ENCODE data around the gene GRAMD2A.

The GRAMD2A gene

GRCh38 chr15:72166716-72167417 is 30.7 kb downstream of the GRAMD2A start:
- no peak for DNase-seq

- no peak for DNase-seq
Observed at GRCh38 chr15:72163719-72164118, 33.9 kb downstream of the GRAMD2A start.

GRCh38 chr15:72162569-72162968 is 35.0 kb downstream of the GRAMD2A start:
- DNase-seq, result no peak

DNA sequence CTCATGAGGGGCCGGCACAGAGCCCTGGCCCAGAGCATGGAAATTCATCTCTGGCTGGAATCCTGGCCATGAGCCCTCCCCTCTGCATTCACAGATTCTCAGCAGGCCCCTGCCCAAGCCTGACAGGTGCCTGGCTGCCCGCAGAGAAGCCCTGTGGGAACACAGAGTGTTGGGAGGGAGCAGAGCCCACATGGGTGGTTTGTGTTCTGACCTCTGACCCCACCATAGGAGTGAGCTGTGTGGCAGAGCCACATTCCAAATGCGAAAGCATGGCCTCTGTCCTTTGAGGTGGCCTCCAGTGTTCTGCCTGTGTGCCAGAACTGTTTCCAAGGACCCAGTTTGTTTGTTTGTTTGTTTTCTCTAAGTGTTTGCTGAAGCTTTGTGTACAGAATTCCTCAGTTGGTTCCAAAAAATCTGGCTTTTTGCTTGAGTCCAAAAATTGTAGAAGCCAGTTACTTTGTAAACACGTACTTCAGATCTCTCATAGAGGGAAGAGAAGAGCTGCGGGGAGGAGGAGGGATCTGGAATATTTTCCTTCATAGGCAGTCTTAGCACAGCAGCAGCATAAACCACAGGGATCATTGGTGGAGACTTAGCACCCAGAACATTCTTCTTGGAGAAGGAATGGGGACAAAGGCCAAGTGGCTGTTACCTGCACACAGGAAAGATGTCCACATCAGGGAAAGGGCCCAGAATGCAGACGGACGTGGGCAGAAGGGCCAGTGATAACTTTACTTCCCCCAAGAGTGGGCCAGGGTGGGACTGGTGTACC is 36.0 kb downstream of the GRAMD2A start:
- no peak for DNase-seq

DNA sequence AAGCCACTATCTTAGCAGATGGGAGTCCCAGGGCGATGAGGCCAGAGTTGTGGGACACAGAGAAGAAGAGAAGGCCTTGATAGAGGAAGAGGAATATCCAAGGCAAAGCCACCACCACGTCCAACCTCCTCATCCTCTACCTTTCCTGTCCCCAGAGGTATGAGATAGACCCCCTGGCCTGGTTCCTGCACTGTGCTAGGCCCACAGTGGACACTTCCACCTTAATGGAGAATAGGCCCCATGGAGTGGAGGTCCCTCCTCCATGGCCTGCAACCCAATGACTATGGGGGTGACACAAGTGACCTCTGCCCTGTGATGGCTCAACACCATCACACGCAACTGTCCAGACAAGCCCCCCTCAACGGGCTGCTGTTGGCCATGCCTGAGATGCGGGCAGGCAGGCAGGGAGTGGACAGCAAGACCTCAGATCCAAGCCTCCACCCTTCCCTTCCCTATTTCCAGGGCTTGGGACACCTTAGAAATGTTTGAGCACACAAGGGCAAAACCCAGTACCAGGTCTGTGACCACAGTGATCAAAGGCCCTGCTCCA is 36.8 kb downstream of the GRAMD2A start:
- DNase-seq, result no peak

GRCh38 chr15:72156928-72157327 is 40.7 kb downstream of the GRAMD2A start:
- DNase-seq, result no peak

DNA sequence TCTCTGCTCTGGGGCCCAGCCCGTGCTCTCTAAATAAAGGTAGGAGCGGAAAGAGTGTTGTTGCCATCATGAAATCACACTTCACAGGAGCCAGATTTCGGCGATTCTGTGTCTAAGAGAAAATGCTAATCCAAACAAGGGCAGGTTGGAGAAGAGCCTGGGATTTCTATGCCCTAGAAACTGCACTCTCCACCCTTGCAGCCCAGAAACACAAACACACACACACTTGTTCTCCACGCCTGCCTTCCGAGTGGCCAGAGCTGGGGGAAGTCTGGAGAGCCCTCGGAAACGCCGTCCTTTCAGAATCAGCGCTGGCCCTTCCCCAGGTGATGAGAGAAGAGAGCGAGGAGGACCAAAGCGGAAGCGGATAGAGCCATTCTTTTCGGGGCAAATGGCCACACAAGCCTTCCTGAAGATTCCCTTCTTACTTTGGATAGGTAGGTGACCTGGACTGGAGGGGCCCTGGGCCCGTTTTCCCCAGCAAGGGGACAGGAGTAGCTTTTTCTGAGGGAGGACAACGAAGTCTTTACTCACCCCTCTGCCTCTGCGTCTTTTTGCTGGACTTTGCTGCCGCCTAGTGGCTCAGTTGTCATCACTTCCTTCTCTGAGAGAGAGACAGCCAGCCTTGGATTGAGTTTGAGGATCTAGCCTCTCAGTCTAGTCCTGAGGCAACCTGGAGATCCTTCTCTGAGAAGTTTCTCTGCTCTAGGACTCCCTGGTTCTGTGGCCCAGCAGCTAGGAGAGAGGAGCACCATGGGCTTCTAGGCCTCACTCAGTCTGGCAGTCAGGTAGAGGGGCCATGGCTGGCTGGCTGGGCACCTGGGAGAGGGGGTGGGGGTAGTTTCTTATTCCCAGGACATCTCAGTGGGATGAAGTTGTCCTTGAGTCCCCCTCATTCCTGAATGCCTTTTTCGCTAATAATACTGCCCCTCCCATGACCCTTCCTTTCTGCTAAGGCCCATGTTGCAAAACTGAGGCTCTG is 41.7 kb downstream of the GRAMD2A start:
- peak; percentile 87 for DNase-seq

DNA sequence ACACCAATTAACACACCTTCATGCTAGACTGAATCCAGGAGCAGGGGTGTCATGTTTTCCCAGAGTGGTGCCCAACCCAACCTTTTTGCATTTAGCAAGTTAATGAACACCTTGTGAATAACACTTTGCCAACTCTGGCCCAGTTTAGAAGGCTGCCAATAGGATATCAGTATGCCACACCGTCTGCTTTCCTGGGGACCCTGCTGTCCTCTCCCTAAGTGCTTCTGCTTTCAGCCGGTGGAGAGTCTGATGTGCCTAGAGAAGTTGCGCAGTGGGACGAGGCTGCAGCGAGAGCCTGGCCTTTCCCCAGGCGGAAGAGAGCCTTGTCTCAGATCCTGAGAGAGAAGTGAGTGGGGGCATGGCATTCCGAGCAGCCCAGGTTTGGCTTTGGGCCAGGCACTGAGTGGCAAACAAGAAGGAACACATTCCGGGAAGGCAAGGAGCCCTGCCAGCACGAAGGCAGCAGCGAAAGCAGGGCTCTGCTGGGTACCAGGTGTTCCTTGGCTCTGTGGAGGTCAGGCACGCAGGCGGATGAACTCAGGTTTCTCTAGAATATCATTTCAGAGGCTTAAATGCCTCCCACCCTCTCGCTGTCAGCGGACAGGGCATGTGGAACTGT is 42.5 kb downstream of the GRAMD2A start:
- DNase-seq, result peak; percentile 70

DNA sequence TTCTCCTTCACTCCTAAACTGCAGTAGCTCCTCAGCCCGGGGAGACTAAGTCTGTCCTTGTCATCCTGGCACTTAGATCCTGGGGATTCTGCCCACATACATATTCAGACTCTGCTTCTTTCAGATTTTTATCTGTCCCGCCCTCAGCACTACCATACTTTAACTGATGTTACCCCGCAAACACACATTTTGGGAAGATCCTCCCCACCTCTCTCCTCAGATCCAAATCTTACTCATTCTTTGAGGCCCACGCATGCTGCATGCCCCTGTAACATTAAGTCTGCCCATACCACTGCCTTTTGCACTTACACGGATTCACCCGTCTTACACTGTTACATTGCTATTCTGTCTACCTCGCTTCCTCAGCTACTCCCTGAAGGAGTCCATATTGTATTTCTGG is 43.3 kb downstream of the GRAMD2A start:
- no peak for DNase-seq

DNA sequence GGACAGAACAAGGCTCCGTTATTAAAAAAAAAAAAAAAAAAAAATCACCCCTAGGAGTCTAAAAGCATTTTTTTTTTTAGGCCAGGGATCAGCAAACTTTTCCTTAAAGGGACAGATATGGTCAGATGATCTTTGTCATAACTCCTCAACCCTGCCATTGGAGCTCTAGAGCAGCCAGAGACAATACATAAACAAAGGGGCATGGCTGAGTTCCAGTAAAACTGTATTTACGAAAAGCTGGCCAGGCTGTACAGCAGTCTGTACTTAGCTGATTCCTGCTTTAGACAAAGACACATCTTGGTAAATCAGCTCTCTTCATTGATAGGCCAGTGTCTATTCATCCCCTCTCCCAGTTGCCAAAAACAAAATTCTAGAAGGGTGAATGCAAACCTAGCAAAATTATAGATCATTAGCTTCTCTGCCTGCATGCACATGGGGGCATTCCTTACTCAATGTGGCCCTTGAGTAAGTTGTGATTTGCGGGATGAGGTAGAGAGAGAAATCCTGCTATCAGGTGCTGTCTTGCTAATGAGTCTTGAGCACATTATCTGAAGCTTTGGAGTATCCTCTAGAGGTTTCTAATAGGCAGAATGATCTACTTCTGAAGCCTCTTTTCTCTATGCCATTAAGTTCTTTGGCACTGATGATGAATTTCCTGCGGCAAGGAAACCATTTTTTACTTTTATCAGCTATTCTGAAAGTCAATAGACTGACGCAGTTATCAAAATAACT is 44.2 kb downstream of the GRAMD2A start:
- DNase-seq, result no peak

DNA sequence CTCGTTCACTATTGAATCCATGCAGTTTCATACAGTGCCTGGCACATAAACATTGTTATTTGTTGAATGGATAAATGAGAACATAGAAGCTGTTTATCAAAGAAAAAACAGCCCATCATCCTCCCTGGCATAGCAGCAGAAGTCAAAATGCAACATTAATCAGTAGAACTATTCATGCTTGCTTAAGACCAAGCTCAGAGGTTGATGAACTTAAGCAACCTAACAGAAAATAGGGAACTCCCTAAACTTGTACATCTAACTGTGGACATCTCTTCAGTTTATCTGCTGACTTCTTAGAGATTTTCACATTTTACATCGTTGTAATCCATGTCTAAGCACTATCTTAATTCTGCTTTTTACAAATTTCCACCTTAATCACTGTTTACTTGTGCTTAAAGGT is 50.2 kb downstream of the GRAMD2A start:
- DNase-seq, result no peak

- no peak for DNase-seq
Observed at GRCh38 chr15:72146934-72147333, 50.7 kb downstream of the GRAMD2A start.

- no peak for DNase-seq
Observed at GRCh38 chr15:72146221-72146620, 51.4 kb downstream of the GRAMD2A start.

DNA sequence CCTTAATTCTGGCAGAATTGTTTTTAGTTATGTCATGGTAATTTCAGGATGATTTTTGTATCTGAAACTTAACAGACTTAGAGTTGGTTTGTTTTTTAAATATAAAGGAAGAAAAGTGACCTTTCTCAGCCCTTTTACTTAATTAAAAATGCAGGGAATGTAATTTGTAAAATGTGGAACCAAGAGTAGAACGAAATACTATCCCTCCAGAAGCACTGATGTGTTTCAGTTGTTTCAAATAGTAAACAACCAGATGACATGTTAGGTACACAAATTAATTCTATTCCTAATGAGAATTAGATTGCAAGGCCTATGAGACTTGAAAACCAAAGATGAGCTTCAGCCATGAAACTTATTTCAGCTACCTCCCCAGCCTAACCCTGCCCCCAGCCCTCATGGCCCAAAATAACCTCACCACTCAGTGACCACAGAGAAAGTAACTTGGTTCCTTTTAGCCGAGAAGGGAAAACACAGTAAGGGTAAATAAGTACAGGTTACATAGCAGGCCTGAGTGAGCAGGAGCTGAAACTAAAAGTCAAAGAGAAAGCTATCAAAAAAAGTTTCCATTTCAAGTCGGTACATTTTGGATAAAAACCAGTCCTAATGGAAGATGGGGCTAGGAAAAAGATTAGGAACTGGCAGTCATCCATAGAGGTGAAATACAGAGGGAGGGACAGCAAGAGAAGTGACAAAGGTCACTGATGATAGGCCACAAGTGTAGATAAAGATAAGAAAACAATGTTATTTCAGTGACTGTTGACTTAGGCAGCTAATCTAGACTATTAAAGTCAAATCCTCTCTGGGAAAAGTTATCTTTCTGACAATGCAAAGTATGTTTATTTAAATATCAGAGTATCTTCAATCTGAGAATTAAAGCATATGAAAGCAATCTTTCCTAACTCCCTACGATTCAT is 56.2 kb downstream of the GRAMD2A start:
- no peak for DNase-seq

GRCh38 chr15:72140088-72140487 is 57.5 kb downstream of the GRAMD2A start:
- DNase-seq, result no peak

GRCh38 chr15:72139667-72140066 is 57.9 kb downstream of the GRAMD2A start:
- no peak for DNase-seq

DNA sequence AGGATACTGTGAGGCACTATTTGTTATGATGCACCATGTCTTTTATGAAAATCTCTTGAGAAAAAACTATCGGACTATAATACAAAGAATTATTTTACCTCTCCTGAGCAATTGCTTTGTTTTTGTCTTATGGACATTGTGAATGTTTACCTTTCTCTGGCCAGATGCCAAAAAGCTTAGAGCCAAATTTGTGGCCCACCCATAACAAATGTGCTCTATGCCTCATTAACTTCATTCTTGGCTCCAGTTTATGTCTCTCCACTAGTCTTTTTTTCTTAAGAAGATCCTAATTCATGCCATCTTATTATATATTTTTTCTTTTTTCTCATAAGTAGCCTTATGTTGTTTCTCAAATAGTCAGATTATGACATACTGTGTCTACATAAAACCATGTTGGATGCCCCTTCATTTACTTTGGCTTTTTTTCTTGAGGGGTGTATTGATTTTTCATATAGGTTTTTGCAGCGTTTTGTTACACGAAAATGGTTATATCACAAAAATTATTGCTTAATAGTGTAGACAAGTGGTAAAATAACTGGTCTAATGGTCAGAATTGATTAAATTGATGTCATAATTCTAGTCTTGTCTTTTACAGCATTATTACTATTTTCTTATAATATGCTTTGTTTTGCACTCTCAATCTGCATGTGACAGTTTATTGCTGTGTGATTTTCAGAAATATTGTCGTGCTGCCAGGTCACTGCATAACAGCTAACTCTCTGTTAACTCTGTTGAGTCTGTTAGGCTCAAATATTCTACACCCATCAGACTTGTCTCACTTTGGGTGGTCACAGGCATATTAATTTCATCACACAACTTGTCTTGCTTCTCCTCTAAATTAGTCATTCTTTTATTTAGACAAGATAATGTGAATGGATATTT is 61.2 kb downstream of the GRAMD2A start:
- DNase-seq, result no peak

DNA sequence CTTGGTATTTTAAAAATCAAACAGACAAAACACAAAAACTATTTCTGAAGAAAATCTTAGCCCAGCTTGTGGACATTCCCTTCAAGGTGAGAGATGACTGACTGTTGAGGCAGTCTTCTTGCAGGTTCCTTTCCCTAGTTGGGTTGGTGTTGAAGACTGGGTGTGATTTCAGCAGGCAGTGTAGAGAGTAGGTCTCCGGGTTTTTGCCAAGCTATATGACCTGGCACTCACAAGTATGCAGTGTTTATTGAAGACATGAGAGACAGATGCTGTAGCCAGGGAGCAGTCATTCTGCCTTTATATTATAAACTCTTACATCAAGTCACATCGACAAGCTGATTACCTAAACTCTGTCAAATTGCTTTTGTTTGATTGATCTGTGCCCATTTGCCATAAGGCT is 61.9 kb downstream of the GRAMD2A start:
- DNase-seq, result no peak

DNA sequence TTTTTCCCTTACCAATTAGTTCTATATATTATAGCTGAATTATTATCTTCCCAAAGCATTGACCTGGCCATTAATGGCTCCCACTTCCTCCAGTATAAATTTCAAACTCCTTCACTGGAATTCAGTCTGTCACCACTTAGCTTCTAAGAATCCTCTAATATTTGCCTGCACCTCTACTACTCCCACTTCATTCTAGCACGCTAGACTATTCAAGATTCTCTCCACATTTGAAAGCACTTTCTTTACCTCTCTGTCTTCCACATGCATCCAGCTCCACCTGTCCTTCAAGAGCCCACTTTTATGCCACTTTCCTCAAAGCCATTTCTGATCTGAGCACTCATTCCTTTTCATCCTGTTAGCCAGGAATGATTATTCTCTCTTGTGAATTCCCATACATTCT is 64.4 kb downstream of the GRAMD2A start:
- no peak for DNase-seq

GRCh38 chr15:72131922-72132321 is 65.7 kb downstream of the GRAMD2A start:
- DNase-seq, result no peak

All from left hindlimb (tissue), 1 donor.